GM12875 (cell line): Measurements from ENCODE around the gene GRXCR2.

Experiments
- H3K4me3 ChIP-seq: one replicate; pipeline ENCODE4 v1.5.1; 2011; ENCODE audit warnings: low read depth, low read length, control low read depth
- CTCF ChIP-seq: IDR thresholded peaks from 2 replicates; pipeline ENCODE4 v1.5.1; 2011; ENCODE audit warnings: low read depth, mild to moderate bottlenecking, control low read depth, inconsistent platforms, low read length, moderate library complexity, borderline replicate concordance; ENCODE audit not compliant: insufficient read depth

Gene GRXCR2

GRCh38 chr5:145915970-145916638 lies 43.3 kb upstream of the GRXCR2 start:
- TF ChIP-seq CTCF, result no peak
- H3K4me3 ChIP-seq, result no peak overlapping the region

GRCh38 chr5:145913701-145914100 lies 40.9 kb upstream of the GRXCR2 start:
- H3K4me3 ChIP-seq, result no peak overlapping the region
- no peak for TF ChIP-seq CTCF

- TF ChIP-seq CTCF, result no peak
- no peak overlapping the region for H3K4me3 ChIP-seq
These were observed 39.8 kb upstream of the GRXCR2 start for GRCh38 chr5:145912594-145912993.

GRCh38 chr5:145912019-145912418 lies 39.2 kb upstream of the GRXCR2 start:
- H3K4me3 ChIP-seq, result no peak overlapping the region
- TF ChIP-seq CTCF, result no peak

GRCh38 chr5:145911164-145911563 lies 38.4 kb upstream of the GRXCR2 start:
- no peak overlapping the region for H3K4me3 ChIP-seq
- no peak for TF ChIP-seq CTCF

GRCh38 chr5:145908206-145908960 lies 35.6 kb upstream of the GRXCR2 start:
- no peak for TF ChIP-seq CTCF

GRCh38 chr5:145906401-145906800 lies 33.6 kb upstream of the GRXCR2 start:
- H3K4me3 ChIP-seq, result no peak overlapping the region
- TF ChIP-seq CTCF, result no peak

More at GRCh38 chr5:145908206-145908960, 35.6 kb upstream of the GRXCR2 start:
- no peak overlapping the region for H3K4me3 ChIP-seq
